ENCODE results near the gene TMEM86B. TPM values are rescaled to one million over a fixed set of nuclear protein-coding genes. Genes with fewer than 3 reads are reported as not detected.

The TMEM86B gene
- total RNA-seq, 2 experiments from 2014 or later = 11.7 to 11.8 TPM

Small RNA genes lying within 50 kb of the gene (microRNA-seq; reads per million reads assigned to microRNA genes)
- gene MIR6802 (ENCODE audit: borderline microRNAs expressed, borderline replicate concordance) (1.8 reads per million), gene MIR6803 (ENCODE audit: borderline microRNAs expressed, borderline replicate concordance) (13.6 reads per million, percentile 45 among the genes with 10 or more reads in this experiment), gene MIR6804 (ENCODE audit: borderline microRNAs expressed, borderline replicate concordance) (1.4 reads per million)

Other genes with a start within 250 kb of the TMEM86B start
- under 1 TPM; 0.38 to 0.47 TPM for gene GP6, start 190.5 kb downstream of the TMEM86B start, total RNA-seq
- 1 to 10 TPM; 7.4 to 8.8 TPM for gene RDH13, start 165.6 kb downstream of the TMEM86B start, total RNA-seq
- 1 to 10 TPM; 2.0 to 2.2 TPM for gene EPS8L1, start 152.9 kb downstream of the TMEM86B start, total RNA-seq
- gene PPP1R12C, start 111.1 kb downstream of the TMEM86B start, total RNA-seq = 100 to 1,000 TPM; 123 to 136 TPM
- gene TNNT1, start 79.6 kb downstream of the TMEM86B start, total RNA-seq = not detected
- gene TNNI3, start 71.0 kb downstream of the TMEM86B start, total RNA-seq = not detected
- gene DNAAF3, start 62.1 kb downstream of the TMEM86B start, total RNA-seq = not detected
- under 1 TPM; 0.41 to 0.56 TPM for gene SYT5, start 48.5 kb downstream of the TMEM86B start, total RNA-seq
- gene PTPRH, start 19.3 kb downstream of the TMEM86B start, total RNA-seq = not detected
- 100 to 1,000 TPM; 172 to 182 TPM for gene PPP6R1, start 30.3 kb upstream of the TMEM86B start, total RNA-seq
- gene HSPBP1, start 51.3 kb upstream of the TMEM86B start, total RNA-seq = 10 to 100 TPM; 14.3 to 15.1 TPM
- 1 to 10 TPM; 2.6 to 2.7 TPM for gene BRSK1, start 55.2 kb upstream of the TMEM86B start, total RNA-seq
- not detected for gene TMEM150B, start 96.6 kb upstream of the TMEM86B start, total RNA-seq
- 100 to 1,000 TPM; 113 to 115 TPM for gene KMT5C, start 111.1 kb upstream of the TMEM86B start, total RNA-seq
- under 1 TPM in 1 of 2 experiments, not detected in 1; 0.28 TPM for gene COX6B2, start 126.0 kb upstream of the TMEM86B start, total RNA-seq
- under 1 TPM in 1 of 2 experiments, not detected in 1; 0.08 TPM for gene GARIN5B, start 134.5 kb upstream of the TMEM86B start, total RNA-seq
- gene IL11, start 141.7 kb upstream of the TMEM86B start, total RNA-seq = under 1 TPM; 0.22 to 0.92 TPM
- gene TMEM190, start 148.1 kb upstream of the TMEM86B start, total RNA-seq = not detected
- 10 to 100 TPM; 14.2 to 14.3 TPM for gene TMEM238, start 155.5 kb upstream of the TMEM86B start, total RNA-seq
- gene RPL28, start 157.2 kb upstream of the TMEM86B start, total RNA-seq = 1,000 to 10,000 TPM; 3,995 to 4,178 TPM
- gene UBE2S, start 179.0 kb upstream of the TMEM86B start, total RNA-seq = 10 to 100 TPM; 50.9 to 62.9 TPM
- gene SHISA7, start 214.5 kb upstream of the TMEM86B start, total RNA-seq = not detected
- 1 to 10 TPM; 1.5 to 2.2 TPM for gene ISOC2, start 232.9 kb upstream of the TMEM86B start, total RNA-seq
- not detected for gene C19orf85, start 236.0 kb upstream of the TMEM86B start, total RNA-seq
- gene ZNF628, start 247.9 kb upstream of the TMEM86B start, total RNA-seq = 10 to 100 TPM; 26.6 to 27.2 TPM